Stimulated activated CD4-positive, alpha-beta T cell treated with anti-CD3 and anti-CD28 coated beads, TNF-alpha, amount 100 ng/mL, for 1 hour (primary cell): ENCODE measurements around the gene AKAP8.
"Not testable (repeated sequence)": the region's sequence is repeated elsewhere in the genome, so short reads cannot be mapped to it uniquely, and the experiment has no call there.

Experiments
- DNase-seq, 3 donors: peaks; one replicate each; pipeline ENCODE4 v3.0.0-alpha.2; 2020; ENCODE audit warnings: low read depth in 3 of 3, low spot score in 1 of 3

Gene AKAP8

DNA sequence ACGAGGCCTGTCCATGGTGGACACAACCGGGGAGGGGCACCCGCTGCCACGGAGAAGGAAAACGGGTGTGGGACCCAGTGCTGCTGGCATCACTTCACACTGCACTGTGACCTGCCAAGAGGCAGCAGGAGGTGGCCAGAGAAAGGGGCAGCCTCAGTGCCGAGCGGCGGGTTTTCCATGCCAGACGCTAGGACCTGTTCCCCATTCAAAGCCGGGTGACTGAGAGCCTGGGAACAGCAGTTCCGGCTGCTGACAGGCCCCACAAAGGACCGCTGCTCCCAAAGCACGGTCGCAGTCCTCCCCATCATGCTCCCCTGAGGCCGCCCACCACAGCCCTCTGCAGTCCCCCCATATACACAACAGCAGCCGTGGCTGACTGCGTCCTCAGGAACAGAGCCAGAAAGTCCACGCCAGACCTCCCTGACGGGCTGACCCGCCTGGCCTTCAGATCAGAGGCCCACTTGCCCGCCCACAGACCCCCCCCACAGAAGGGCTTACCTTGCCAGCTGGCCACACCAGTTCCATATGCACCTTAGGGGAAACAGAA, 5.4 kb downstream of the AKAP8 start:
- no peak for DNase-seq

DNA sequence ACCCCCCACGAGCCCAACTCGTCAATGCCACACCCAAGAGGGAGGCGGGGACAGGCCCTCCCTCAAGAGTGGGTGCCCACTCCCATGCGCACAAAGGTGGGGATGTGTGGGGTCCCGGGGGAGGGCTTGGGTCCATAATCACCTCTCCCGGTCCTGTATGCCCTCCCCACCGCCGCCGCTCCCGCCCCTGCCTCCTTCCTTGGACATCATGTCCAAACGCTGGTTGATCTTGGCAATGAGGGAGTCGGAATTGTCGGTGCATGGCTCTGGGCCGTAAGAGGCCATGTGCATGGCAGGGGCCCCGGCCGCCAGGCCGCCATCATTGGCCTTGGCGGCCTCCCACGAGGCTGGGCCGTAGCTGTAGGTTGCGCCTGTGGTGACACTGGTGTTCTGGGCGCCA, 5.9 kb downstream of the AKAP8 start:
- no peak for DNase-seq

DNA sequence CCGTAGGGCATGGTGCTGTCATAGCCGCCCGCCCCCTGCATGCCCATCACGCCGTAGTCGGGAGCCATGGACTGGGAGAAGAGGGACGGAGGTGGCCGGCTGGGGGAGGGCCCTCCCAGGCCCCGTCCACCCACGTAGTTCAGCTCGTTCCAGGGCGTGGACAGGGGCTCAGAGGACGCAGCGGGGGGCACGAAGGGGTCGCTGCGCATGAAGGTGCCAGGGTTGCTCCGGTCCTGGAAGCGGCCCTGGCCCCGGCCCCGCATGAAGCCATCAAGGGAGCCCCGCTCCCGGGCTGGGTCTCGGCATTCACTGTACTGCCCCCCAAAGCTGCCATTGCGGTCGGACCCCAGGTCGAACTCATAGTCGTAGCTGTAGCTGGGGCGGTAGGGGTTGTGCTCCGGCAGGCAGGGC, 6.7 kb downstream of the AKAP8 start:
- DNase-seq = no peak

DNA sequence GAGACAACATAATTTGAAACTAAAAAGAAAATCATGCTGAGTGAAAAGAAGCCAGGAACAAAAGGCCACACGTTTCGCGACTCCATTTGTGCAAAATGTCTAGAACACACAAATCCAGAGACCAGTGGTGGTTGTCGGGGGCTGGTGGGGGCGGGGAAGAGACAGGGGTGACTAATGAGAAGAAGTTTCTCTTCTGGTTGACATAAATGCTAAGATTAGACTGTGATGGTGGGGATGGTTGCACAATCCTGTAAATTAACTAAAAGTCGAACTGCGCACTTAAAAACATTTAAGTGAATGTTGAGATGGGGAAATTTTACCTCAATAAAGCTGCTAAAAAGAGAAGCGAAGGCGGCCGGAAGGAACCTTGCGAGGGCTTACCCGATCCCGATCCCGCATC, 7.1 kb downstream of the AKAP8 start:
- no peak for DNase-seq

DNA sequence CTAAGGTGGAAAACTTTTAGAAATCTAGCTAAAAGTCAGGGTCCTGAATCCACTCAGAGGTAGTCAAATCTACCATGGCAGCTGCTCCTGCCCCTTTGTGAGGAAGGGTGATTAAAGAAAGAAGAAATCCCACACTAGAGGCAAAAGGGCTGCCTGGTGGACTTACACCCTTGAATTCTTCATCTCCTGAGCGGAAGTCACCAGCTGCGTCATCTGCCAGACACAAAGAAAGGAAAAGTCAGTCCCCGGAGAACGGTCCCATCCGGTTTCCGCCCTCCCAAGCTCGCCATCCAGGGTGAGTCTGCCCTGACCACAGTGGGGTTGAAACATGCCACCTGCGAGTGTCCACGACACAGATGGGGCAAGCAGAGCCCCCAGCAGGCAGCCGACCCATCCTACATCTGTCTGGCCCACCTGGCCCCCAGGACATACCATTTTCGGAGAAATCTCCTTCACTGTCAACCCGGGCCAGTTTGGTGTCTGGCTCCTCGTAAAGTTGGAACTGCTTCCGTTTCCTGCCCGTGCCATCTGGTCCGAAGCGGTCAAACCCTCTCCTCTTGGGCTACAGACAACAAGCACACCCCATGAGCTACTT, 7.7 kb downstream of the AKAP8 start:
- no peak for DNase-seq

DNA sequence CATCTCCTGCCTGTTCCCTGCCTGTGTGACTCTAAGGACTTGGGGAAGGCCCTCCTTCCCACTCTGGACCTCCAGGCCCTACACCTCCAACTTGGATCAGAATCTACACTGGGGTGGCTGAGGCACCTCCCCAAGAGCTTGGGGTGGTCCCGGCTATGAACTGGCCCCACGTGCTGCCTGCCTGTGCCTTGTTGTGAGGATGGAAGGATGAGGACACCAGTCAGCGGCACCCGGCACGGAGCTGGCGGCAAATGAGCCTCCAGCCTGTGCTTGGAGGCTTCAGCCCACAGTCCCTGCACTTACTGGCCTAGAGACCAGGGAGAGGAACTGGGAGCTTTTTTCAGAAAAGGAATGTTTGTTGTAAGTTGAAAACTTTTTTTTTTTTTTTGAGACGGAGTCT, 8.5 kb downstream of the AKAP8 start:
- DNase-seq = no peak

DNA sequence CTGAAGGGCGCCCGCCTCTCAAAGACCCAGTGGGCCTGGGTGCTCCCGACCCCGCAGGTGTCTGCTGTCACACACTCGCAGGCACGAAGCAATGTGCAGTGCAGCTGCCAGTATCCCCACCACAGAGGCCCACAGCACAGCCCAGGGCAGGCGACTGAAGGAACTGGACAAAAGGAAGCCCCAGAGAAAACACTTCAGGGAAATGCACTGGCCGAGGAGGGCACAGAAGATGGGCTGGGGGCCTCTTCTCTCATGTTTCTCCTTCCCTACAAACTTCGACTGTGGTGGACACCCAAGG, 10.0 kb downstream of the AKAP8 start:
- DNase-seq = no peak

DNA sequence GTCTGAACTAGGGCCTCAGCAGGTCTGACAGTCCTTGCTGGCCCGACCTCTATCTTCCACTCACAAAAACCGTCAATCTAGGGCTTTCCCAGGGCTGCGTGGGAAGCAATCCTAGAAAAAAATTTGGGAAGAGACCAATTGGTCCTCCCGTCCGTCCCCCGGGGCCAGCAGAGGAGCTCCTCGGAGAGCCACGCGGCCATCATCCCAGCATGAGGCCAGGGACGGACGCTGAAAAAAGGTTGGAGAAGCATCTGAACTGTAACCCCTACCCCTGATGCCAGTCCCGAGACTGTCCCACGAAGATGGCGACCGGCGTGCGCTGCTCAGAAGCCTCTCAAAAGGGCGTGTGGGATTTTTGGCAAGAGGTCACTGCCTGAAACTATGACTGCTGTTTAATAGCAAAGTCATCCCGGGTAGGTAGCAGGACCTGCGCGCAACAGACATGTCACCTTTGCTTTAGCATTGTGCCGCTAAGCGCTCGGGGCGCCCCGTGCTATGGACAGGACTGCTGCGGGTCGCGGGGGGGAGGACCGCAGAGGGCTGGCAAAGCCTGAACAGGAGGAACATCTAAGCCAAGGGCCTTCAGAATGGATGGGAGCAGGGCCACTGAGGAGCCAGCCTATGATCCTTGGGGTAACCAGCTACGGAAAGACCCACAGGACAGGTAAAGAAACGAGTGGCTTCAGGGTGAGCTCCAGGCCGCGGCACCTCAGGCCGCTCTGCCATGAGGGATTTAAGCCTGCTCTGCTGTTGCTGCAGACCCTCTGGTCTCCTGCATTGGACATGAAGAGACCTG, 10.6 kb downstream of the AKAP8 start:
- DNase-seq = no peak

DNA sequence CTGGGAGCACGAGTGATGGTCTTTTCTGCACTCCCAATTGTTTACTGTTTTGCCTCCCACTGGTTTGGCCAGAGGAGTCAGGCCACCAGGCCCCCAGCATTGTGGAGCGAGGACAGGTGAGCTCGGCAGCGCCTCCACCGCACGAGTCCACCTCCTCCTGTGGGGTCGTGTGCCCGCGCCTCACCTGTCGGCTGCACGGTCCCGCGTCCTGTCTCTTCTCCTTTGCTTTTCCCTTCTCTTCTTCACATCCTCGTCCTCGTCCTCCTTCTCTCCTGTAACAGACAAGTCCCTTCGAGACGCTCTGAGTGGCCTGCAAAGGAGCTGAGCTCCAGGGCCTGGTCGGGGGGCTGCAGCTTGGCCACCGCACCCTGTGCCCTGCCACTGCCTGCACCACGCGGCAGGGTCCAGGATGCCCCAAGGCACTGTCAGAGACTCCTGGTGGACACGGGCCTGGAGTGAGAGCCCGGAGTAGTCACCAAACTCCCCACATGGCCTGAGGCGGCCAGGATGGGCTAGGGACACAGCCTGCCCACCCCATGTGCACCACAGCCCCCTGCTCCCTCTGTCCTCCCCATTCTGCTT, 11.4 kb downstream of the AKAP8 start:
- no peak for DNase-seq

DNA sequence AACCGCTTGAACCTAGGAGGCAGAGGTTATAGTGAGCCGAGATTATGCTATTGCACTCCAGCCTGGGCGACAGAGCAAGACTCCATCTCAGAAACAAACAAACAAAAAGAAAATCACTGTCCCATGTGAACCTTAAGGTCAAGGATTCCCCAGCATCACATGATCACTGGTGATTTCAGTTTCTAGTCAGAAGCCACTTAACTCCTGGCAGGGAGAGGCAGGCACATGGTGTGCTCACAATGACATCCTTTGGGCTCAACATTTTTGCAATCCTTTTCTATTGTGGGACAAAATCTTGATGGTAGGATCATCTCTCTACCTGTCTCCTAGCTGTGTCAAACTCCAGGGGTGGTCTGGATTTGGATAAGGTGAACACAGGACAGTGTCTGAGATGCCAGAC, 12.1 kb downstream of the AKAP8 start:
- no peak for DNase-seq

DNA sequence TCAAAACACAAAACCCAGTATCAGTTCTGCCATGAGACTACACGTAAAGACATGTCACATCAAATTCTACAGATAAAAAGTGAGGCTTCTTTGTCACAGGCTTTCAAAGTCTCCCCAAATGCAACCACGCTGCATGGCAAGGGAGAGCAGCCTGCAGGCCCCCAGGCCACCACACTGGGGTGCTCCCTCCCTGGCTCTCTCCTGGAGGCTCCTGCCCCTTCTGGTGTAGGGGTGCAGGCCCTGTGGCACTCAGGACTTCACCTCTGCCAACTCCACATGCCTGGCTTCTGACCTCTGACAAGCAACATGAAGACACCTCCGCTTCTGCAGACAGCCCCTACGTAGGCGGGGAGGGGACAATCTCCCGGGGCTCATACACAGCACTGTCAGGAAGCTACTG, 14.3 kb downstream of the AKAP8 start:
- no peak for DNase-seq

DNA sequence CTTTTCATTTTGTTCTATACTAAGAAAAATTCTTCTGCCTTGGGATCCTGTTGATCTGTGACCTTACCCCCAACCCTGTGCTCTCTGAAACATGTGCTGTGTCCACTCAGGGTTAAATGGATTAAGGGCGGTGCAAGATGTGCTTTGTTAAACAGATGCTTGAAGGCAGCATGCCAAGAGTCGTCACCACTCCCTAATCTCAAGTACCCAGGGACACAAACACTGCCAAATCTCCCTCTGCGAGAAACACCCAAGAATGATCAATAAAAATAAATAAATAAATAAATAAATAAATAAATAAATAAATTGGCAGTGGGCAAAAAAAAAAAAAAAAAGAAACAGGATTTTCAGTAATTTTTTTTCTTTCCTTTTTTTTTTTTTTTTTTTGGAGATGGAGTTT, 15.8 kb downstream of the AKAP8 start:
- not testable (repeated sequence) for DNase-seq

DNA sequence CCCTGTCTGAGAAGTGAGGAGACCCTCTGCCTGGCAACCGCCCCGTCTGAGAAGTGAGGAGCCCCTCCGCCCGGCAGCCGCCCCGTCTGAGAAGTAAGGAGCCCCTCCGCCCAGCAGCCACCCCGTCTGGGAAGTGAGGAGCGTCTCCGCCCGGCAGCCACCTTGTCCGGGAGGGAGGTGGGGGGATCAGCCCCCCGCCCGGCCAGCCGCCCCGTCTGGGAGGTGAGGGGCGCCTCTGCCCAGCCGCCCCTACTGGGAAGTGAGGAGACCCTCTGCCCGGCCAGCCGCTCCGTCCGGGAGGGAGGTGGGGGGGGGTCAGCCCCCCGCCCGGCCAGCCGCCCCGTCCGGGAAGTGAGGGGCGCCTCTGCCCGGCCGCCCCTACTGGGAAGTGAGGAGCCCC, 16.5 kb downstream of the AKAP8 start:
- DNase-seq = not testable (repeated sequence)

DNA sequence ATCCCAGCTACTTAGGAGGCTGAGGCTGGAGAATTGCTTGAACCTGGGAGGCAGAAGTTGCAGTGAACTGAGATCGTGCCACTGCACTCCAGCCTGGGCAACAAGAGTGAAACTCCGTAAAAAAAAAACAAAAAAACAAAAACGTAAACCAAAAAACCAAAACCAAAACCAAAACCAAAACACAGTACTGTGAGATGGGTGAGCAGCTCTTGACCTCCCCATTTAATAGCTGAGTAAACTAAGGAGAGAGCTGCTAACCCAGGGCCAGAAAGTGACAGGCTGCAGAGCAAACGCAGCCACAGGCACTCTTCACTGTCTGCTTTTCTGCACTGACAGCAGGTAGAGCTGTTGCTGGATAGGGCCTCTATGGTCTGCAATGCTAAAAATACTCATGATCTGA, 19.6 kb downstream of the AKAP8 start:
- DNase-seq = not testable (repeated sequence)

DNA sequence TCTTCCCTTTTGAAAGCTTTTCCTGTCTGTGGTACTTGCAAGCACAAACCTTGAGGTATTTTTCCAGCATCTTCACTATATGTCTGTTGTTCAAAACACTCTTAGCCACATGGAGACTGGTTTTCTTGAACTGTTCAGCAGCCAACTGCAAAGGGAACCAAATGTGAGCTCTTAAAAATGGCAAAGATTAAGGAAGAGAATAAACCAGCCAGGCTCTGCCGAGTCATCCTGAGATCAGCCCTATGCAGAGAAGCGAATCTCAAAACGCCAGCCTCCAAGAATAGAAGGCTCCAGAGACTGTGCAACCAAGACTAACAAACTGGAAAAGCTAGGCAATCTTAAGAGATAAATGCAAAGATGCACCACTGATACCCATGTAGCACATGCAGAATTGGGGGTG, 20.7 kb downstream of the AKAP8 start:
- no peak for DNase-seq

DNA sequence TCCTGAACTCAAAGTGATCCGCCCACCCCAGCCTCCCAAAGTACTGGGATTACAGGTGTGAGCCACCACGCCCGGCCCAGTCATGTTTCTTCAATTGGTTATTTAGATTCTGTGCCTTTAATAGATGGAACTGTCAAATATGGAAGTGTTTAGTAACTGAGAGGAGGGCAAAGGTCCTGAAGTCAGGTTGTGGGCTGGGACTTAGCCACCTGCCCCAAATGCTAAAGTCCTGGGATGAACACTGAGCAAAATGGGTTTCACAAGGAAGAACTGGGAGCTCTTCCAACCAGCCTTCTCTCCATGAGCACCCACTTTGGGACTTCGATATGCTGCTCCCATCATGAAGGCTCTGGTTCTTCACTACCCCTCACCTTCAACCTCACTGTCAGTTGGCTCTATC, 21.7 kb downstream of the AKAP8 start:
- DNase-seq = no peak

DNA sequence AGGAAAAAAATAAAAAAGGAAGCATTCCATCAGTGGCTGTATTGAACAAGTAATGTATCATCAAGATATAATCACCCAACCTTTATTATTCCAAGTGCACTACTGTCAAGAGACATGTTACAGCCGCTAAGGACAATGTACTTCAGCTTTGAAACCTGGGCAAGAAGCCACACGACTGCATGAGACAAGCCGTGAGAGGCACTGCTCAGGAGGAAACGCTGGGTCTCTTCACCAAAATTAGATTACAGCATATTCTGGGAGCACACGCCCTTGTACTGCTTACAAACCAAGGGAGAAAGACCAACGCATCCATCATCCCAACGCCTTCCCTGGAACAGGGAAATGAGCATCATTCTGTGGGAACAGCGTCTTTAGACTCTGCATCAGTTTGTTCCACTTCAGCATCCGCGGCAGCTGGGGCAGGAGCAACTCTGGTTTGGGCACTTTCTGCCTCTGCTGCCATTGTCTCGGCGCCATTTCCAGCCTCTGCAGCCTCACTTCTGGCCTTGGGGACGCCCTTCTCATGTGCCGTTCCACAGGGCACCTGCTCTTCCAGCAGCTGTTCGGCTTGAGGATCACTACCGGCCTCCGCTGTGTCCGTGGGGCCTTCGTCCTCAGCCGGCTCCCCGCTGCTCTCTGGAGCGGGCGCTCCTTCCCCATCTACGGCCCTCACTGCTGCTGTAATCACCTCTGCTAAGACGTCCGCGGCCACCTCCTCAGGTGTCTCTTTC, 24.9 kb downstream of the AKAP8 start:
- DNase-seq = no peak

DNA sequence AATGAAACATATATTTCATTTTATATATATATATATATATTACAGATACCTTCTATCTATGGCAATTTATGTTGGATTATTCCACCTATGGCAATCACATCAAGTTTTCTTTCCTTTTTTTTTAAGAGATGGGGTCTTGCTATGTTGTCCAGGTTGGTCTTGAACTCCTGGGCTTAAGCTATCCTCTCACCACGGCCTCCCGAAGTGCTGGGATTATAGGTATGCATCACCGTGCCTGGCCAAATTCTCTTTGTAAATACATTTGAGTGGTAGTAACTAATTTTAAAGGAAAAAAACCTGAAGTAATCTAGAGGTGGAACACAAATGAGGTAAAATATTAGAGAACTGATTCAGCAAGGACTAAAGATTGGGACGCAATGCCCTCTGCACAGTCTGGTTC, 25.7 kb downstream of the AKAP8 start:
- DNase-seq = no peak

DNA sequence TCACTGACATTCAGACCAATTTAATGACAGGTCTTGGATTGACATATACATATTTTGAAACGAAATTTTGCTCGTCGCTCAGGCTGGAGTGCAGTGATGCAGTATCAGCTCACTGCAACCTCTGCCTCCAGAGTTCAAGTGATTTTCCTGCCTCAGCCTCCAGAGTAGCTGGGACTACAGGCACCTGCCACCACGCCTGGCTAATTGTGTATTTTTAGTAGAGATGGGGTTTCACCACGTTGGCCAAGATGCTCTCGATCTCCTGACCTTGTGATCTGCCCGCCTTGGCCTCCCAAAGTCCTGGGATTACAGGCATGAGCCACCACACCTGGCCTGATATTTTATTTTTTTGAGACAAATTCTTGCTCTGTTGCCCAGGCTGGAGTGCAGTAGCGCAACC, 27.1 kb downstream of the AKAP8 start:
- not testable (repeated sequence) for DNase-seq

DNA sequence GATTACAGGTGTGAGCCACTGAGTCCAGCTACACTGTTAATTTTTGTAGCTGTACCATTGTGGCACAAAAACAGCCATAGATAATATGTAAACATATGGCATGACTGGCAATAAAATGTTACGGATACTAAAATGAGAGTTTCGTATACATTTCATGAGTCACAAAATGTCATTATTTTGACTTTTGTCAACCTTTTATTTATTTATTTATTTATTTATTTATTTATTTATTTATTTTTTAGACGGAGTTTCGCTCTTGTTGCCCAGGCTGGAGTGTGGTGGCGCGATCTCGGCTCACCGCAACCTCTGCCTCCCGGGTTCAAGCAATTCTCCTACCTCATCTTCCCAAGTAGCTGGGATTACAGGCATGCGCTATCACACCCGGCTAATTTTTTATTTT, 38.3 kb downstream of the AKAP8 start:
- not testable (repeated sequence) for DNase-seq

DNA sequence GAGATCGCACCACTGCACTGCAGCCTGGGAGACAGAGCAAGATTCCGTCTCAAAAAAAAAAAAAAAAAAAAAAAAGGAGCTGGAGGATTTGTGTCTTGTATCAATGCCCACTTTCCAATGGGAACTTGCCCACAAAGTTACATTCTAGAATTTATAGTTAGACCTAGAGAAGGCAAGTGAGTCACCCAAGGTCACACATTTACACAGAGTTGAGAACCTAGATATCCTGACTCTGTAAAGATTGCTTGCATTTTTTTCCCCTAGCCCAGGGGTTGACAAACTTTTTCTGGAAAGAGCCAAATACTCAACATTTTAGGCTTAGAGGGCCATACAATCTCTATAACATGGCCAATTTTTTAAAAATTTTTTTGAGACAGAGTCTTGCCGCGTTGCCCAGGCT, 39.5 kb downstream of the AKAP8 start:
- no peak for DNase-seq

DNA sequence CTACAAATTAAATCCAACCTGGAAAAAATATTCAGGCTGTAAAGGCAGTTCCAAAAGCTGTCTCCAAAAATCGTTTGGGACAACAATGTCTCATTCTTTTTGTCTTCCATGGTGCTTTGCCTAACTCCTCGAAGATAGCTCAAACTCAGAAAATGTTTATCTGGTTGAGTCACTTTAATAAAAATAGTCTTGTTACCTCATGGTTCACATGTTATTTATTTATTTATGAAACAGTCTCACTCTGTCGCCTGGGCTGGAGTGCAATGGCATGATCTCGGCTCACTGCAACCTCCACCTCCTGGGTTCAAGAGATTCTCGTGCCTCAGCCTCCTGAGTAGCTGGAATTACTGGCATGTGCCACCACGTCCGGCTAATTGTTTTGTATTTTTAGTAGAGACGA, 42.4 kb downstream of the AKAP8 start:
- DNase-seq = no peak
